Pericardium fibroblast (primary cell): ENCODE results near the gene SNRNP25. TPM values are rescaled to one million over a fixed set of nuclear protein-coding genes. Genes with fewer than 3 reads are reported as not detected.

Experiments
- total RNA-seq: library from RNA; depleted of rRNA; stranded (reverse); fragments of >200 nt; gene quantifications from 2 replicates; pipeline ENCODE4 v1.2.3, GENCODE V29; 2015

SNRNP25 gene
- 21.6 and 22.4 TPM in 2 replicates for total RNA-seq

GRCh38 chr16:53346-54236, at the start of gene SNRNP25, which contains the start of gene POLR3K:
SNRNP25 (plus strand) TSS chr16:53828; CDS start chr16:54017, 189 bp downstream.
POLR3K (minus strand) TSS chr16:53608; CDS start chr16:53586, 22 bp downstream.

DNA sequence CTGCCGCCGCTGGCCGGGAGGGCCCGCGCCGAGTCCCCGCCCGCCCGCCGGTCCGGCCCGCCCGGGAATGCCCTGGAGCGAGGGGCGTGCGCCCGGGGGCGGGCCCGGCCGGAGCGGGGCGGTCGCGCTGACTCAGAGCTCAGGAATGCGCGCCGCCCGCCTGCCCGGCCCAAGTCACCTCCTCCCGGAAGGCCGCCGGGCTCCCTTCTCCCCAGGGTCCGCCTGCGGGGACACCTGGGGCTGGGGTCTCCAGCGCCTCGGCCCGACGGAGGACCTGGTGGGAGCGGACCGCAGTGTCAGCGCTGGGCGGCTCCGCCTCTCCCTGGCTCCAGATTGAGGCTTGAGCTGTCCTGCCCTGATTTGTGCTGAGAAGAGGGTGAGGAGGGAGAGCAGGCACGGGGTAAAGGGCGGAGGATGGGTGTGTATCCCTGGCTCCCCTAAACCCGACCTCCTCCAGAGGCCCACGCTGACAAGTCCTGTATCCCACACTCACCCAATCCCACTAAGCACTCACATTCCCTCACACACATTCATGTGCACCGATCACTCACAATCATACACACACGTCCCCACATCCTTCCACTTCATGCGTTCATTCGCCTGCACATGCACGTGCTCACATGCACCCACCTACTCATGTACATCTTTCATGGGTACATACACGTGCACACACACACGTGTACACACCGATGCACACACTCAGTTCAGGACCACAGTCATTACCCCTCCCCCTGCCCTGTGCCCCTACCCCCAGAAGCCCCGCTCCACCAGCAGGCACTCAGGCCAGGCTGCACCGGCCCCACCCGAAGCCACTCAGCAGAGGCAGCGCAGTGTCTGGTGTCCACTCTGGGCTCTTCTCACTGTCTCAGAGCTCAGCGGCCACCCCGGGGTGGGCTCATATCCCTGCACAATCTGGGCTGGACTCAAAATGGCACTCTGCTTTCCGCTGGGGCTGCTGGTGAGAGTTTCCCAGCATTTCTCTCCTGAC, 19.2 kb downstream of the SNRNP25 start, which contains the start of gene RHBDF1:
RHBDF1 (minus strand) TSS at position 71 of the 988 bp plus-strand sequence. CDS start 7,616 bp downstream, outside the sequence.

DNA sequence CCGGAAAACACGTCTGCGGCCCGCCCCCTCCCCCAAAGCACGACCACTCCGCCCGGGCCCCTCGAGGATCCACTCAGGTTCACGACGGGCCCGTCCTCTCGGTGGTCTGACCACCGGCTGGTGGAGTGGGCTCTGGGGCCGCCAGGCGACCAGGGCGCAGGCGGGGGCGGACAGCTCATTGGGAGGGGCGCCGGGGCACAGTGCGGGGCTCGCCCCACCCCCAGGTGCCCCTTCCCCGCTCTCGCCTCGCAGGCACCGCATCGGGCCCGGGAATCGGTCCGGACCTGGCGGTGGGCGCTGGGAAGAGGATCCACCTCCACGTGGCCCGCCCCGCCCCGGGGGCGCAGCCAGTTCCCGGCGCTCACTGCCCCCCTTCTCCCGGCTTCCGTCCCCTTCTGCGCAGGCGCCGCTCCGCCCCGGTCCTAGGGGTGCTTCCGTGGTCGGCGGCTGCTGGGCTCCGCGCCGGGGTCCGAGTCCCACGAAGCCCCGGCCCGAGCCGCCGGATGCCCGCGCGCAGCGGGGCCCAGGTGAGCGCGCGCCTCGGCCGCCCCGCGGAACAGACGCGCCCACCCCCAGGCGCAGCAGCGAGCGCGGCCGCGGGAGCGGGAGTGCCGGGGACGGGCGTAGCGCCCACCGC, 24.3 kb downstream of the SNRNP25 start, which contains the start of gene MPG:
MPG (plus strand) TSS at position 419 of the 637 bp plus-strand sequence; CDS start at position 504, 85 bp downstream.

Other genes starting within 250 kb of the SNRNP25 start
- gene POLR3K, start 220 bp upstream of the SNRNP25 start, total RNA-seq, result 2.4 and 3.6 TPM in 2 replicates
- 49.1 and 57.4 TPM in 2 replicates for gene RHBDF1, start 18.8 kb downstream of the SNRNP25 start, total RNA-seq
- gene MPG, start 24.4 kb downstream of the SNRNP25 start, total RNA-seq, result 228 and 320 TPM in 2 replicates
- gene NPRL3, start 84.8 kb downstream of the SNRNP25 start, total RNA-seq, result 8.3 and 27.8 TPM in 2 replicates
- not detected in 2 replicates for gene HBZ, start 98.8 kb downstream of the SNRNP25 start, total RNA-seq
- not detected in 2 replicates for gene HBM, start 112.2 kb downstream of the SNRNP25 start, total RNA-seq
- gene HBA2, start 119.0 kb downstream of the SNRNP25 start, total RNA-seq, result 6.0 TPM in 1 of 2 replicates, not detected in the other
- gene HBA1, start 122.9 kb downstream of the SNRNP25 start, total RNA-seq, result 1.9 TPM in 1 of 2 replicates, not detected in the other
- gene HBQ1, start 126.6 kb downstream of the SNRNP25 start, total RNA-seq, result not detected in 2 replicates
- 20.9 and 44.8 TPM in 2 replicates for gene LUC7L, start 175.6 kb downstream of the SNRNP25 start, total RNA-seq
- gene FAM234A, start 181.0 kb downstream of the SNRNP25 start, total RNA-seq, result 74.6 and 138 TPM in 2 replicates
- 0.94 and 3.4 TPM in 2 replicates for gene RGS11, start 222.1 kb downstream of the SNRNP25 start, total RNA-seq
- gene ARHGDIG, start 226.8 kb downstream of the SNRNP25 start, total RNA-seq, result 2.8 TPM in 1 of 2 replicates, not detected in the other
- gene PDIA2, start 229.3 kb downstream of the SNRNP25 start, total RNA-seq, result 0.09 and 0.12 TPM in 2 replicates